OCI-LY3 (cell line): Measurements from ENCODE around the gene ZNF785.

ENCODE experiments used
- EZH2phosphoT487 ChIP-seq: fragments of 200-600 bp; shearing (Covaris generic); IDR thresholded peaks from 2 replicates; pipeline ENCODE4 v1.6.1; 2018; ENCODE audit warnings: antibody characterized with exemption, mixed run types, low read depth
- TF ChIP-seq, protein P1 (sequence below): fragments of 200-600, 300-600 bp; sonication (generic); IDR thresholded peaks from 2 replicates; pipeline ENCODE4 v1.5.1; 2014; ENCODE audit warnings: antibody characterized with exemption, low read length, low read depth

DNA sequence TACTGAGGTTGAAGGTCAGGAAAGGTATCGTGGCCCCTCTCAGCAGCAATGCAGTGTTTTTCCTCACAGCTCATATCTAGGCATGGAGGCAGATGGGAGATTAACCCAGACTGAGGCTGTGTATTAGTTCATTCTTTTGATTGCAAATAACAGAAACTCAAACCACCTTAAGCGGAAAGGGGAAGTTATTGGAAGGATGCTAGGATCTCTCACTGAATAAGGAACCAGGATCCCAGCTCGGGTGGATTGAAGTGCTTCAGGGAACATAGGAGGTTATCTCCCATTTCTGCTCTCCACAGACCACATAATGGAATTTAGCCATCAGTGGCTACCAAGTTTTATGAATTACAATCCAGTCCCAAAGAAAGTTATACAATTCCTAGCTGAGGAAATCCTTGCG, 16.5 kb upstream of the ZNF785 start:
- TF ChIP-seq, protein P1, sequence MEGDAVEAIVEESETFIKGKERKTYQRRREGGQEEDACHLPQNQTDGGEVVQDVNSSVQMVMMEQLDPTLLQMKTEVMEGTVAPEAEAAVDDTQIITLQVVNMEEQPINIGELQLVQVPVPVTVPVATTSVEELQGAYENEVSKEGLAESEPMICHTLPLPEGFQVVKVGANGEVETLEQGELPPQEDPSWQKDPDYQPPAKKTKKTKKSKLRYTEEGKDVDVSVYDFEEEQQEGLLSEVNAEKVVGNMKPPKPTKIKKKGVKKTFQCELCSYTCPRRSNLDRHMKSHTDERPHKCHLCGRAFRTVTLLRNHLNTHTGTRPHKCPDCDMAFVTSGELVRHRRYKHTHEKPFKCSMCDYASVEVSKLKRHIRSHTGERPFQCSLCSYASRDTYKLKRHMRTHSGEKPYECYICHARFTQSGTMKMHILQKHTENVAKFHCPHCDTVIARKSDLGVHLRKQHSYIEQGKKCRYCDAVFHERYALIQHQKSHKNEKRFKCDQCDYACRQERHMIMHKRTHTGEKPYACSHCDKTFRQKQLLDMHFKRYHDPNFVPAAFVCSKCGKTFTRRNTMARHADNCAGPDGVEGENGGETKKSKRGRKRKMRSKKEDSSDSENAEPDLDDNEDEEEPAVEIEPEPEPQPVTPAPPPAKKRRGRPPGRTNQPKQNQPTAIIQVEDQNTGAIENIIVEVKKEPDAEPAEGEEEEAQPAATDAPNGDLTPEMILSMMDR, result no peak
- no peak for TF ChIP-seq EZH2phosphoT487
